Activated CD4-positive, alpha-beta T cell treated with anti-CD3 and anti-CD28 coated beads, Interleukin-2, amount 50 U/mL, for 16 hours (primary cell): ENCODE measurements around the gene ZAP70.
A peak's percentile ranks its signal among the peaks of the same experiment; 100 is the strongest.
"Not testable (repeated sequence)": the region's sequence is repeated elsewhere in the genome, so short reads cannot be mapped to it uniquely, and the experiment has no call there.

Experiments used
- DNase-seq: peaks from one replicate; pipeline ENCODE4 v3.0.0-alpha.2; 2020

Gene ZAP70

DNA sequence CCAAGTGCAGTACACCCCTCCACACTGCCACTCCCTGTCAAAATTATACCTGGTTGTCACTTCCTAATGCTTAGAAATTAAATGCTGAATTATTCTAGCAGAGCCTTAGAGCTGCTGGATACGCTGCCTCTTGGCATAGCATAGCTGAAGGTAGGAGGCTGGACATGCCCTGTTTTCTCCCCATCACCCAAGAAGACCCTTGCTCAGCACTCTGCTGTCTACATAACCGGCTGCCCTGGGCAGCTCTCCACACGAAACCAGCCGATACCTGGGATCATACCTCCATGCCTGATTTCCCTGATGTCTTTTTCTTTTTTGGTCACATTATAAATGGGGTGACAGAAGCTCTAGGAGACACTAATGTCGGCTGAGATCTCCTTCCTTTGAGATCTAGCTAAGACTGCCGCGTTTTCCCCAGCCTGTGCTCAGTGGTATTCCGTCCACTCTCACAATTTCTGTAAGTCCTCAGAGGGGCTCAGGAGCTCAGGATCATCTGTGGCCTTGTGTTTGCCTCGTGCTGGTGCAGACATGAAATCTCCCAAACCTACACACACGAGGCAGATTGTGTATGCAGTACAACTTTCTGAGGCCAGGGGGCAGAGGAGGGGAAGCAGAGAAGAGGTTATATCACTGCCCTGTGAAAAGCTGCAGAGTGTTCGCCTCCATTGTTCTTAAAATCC lies 13.5 kb upstream of the ZAP70 start:
- DNase-seq: peak; percentile 71

- no peak for DNase-seq
These were observed 12.2 kb upstream of the ZAP70 start for GRCh38 chr2:97701186-97701585.

- DNase-seq: no peak
These were observed 11.4 kb upstream of the ZAP70 start for GRCh38 chr2:97701851-97702465.

GRCh38 chr2:97702731-97703470 lies 10.5 kb upstream of the ZAP70 start:
- no peak for DNase-seq

GRCh38 chr2:97703741-97704140 lies 9.6 kb upstream of the ZAP70 start:
- DNase-seq: no peak

- DNase-seq: no peak
These were observed 8.4 kb upstream of the ZAP70 start for GRCh38 chr2:97704989-97705388.

- no peak for DNase-seq
These were observed 7.3 kb upstream of the ZAP70 start for GRCh38 chr2:97706112-97706511.

DNA sequence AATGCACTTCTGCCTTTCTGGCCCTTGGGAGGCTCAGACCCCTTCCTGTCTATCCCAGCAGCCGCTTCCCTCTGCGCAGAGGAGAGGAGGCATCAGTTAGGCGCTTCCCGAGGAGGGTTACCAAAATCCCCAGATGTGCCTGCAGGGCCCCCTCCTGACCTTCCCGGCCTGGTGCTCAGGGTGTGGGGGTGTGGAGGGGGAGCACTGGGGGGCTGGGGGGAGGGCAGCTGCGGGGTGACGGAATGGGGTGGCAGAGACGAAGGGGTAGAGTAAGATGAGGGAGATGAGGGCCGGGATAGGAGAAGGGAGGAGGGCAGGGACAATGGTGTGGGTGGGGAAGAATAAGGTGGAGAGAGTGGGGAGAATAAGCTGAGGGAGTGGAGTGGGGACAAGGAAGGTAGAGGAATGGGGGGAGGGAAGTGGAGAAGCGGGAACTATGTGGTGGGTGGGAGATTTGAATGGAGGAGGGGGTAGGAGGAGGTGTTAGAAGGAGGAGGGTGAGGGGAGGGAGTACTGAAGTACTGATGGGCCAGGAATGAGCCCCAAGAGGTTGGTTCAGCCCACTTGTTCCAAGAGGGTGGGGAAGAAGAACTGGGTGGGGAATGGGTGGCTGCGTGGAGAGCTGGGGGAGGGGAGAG lies 6.5 kb upstream of the ZAP70 start:
- DNase-seq: no peak

DNA sequence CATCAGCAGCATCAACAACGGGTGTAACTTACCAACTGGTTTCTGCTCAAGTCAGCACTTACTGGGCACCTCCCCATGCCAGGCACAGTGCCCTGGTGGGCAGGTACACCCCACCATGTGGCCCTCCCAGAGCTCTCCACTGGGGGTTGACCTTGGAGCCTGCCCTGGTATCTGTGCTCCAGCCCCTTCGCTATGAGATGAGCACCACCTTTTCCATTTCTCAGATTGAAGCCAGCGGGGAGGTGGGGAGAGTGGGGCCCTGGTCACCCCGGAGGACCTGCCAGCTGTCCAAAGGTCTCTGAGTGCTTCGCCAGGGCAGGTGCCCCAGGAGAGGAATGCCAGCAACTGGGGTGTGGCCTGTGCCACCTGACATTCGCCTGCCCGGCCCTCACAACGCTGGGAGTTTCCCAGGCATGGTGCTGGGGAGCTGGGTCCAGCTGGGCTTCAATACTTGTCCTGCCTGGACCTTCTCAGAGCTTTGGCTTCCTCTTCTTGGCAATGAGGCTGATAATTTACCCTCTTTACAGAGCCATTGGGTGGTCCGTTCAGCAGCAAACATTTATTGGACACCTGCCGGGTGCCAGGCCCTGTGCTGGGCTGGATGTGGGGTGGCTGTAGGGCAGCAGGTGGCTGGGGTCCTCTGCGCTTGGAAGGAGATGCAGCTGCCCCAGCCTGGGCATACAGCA lies 5.9 kb upstream of the ZAP70 start:
- DNase-seq: no peak

GRCh38 chr2:97708048-97708380 lies 5.4 kb upstream of the ZAP70 start:
- no peak for DNase-seq

GRCh38 chr2:97708608-97709007 lies 4.8 kb upstream of the ZAP70 start:
- DNase-seq: no peak

DNA sequence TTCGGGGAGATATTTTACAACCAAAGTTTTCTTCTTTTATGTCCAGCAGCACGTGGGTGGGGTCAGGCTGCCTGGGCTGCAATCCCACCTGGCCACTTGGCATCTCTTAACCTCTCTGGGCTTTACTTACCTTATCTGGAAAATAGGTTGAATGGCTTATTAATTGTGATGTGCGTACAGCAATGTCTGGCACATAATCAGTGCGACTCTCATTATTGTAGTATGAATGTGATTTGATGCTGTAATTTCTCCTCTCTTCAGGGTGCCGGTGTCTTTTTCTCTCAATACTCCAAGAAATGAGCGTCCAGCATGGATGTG lies 2.0 kb upstream of the ZAP70 start:
- DNase-seq: no peak

DNA sequence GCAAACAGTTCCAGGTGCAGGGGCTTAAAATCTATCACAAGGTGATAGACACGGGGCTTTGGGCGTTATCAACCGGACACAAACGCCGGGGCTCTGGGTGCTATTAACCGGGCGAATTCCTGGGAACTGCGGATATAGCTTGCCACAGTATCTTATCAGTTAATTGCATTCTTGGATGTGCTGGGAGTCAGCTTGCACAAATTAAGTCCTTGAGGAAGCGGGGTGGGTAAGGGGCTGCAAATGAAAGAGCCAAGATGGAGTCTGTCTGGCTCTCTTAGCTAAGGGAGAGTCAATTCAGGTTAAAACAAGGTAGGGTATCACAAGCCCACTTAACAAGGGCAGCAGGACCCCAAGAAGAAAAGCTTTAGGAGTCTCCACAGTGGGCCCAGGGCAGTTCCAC lies 1.2 kb upstream of the ZAP70 start:
- DNase-seq: not testable (repeated sequence)

GRCh38 chr2:97712693-97713295 lies 582 bp upstream of the ZAP70 start:
- DNase-seq: peak; percentile 43

DNA sequence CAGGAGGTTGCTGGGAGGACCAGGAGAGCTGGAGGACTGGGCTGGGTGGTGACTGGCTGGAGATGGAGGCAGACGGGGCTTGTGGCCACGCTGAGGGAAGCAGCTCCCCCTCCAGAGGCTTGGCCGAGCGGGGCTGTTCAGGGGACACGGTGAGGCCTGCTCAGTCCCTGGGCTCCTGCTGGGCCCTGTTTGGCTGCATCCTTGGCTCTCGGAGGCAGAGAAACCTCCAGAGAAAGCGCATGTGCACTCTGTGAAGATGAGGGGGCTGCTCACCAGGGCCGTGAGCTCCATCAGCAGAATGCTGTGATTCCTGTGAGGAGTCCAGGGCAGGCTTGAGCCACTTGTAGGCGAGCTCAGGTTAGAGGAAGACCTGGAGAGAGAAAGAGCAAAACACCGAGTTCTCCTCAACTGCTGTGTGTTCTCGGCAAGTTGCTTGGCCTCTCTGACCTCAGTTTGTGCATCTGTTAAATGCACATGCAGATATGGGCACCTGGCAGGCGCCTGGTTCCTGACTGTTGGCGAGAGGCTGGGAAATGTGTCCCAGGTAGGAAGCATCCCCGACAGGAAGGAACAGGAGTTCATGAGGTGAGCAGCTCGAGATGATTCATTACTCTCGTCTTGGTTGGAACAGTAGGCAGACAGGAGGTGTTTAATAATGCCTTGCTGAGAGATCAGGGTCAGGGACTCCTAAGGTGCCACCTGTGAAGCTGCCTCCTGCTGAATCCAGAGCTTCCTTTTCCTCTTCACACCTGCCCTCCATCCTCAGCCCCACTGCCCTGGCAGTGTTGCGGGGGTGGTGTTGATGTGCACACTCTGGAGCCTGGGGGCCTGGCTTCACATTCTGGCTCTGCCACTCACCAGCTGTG lies 941 bp downstream of the ZAP70 start:
- DNase-seq: peak; percentile 52

- DNase-seq: no peak
These were observed 1.7 kb downstream of the ZAP70 start for GRCh38 chr2:97714950-97715652.

DNA sequence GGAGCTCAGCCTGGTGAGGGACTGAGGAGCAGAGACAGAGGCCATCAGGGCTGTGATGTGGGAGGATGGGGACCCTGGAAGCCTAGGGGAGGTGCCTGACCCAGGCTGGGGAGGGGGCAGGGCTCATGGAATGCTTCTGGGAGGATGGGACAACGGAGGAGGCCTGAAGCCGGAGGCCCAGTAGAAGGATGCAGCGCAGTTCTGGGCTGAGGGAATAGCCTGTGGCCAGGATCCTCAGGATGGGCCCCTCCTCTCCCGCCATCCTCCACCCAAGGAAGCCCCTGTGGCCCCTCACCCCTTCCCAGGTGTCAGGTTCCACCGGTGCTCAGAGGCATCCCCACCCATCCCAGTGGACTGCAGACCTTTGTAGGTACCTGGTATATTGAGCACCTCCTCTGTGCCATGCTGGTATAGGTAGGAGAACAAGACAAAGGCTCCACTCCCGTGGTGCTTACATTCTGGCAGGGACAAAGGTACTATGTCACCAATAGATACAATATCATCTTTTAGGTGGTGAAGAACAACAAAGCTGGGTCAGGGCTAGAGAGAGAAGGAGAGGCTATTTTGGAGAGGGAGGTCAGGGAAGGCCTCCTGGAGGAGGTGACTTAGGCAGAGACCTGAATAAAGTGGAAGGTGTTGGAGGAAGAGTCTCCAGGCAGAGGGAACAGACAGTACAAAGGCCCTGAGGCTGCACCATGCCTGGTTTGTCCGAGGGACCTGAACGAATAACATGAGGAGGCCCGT lies 2.7 kb downstream of the ZAP70 start:
- DNase-seq: no peak

- no peak for DNase-seq
These were observed 3.6 kb downstream of the ZAP70 start for GRCh38 chr2:97716695-97717612.

GRCh38 chr2:97717613-97717995 lies 4.2 kb downstream of the ZAP70 start:
- no peak for DNase-seq
